HG03457 (cell line): ENCODE data around the gene HELZ2.

Experiments
- ATAC-seq: cut with Tn5 transposase; IDR thresholded peaks from one replicate; pipeline ENCODE4 v1.9.1; 2021; ENCODE audit warnings: moderate number of reproducible peaks; ENCODE audit not compliant: unreplicated experiment

HELZ2 gene

GRCh38 chr20:63540417-63541186 lies 33.4 kb downstream of the HELZ2 start:
- ATAC-seq: no peak

- ATAC-seq: no peak
Measured at GRCh38 chr20:63539441-63540370, 34.3 kb downstream of the HELZ2 start.

DNA sequence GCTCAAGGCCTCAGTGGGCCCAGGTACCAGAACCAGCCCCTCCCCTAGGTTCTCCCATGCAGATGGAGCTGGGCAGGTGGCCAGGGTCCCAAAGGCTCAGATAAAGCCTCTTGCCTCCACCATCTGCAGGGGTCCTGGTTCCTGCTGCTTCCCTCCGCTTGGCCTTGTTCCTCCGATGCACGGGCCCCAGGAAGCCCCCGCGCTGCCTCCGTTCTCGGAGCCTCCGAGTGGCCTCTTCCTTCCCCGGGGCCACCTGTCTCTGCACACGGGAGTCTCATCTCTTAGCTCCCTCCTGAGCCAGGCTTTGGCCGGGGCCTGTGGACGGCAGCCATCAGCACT lies 35.0 kb downstream of the HELZ2 start:
- no peak for ATAC-seq

GRCh38 chr20:63538204-63539091 lies 35.6 kb downstream of the HELZ2 start:
- no peak for ATAC-seq

DNA sequence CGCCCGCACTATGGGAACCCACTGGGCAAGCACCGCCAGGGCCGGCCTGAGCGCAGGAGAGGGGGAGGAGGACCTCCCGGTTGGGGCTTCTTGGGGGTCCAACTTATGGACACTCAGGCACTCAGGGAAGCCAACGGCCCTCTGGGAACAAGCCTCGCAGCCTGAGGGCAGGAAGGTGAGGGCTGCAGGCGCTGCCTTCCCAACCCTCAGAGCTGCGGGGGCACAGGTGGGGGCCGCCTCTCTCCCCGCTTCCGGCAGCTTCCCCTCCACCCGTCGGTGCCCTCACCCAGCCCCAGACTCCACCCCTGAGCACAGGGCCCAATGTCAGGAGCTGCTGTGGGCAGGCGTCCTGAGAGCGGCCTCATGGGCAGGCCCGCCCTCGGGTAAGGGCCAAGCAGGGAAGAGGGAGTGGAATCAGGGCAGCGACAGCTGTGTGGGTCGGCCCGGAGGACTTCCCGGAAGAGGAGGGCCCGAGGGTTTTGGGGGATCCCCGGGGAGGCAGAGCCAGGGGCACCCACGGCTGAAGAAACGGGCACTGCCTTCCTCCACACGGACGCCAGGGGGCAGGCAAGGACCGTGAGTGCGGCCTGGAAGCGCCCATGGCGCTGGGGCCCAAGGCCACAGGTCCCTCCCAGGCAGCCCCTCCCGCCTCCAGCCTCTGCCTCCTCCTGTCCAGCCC lies 36.4 kb downstream of the HELZ2 start:
- ATAC-seq: peak; percentile 73

- ATAC-seq: no peak
Measured at GRCh38 chr20:63536997-63537524, 37.0 kb downstream of the HELZ2 start, which contains the start of gene PTK6. PTK6 (minus strand) TSS chr20:63537376; CDS start chr20:63537314, 62 bp downstream.

DNA sequence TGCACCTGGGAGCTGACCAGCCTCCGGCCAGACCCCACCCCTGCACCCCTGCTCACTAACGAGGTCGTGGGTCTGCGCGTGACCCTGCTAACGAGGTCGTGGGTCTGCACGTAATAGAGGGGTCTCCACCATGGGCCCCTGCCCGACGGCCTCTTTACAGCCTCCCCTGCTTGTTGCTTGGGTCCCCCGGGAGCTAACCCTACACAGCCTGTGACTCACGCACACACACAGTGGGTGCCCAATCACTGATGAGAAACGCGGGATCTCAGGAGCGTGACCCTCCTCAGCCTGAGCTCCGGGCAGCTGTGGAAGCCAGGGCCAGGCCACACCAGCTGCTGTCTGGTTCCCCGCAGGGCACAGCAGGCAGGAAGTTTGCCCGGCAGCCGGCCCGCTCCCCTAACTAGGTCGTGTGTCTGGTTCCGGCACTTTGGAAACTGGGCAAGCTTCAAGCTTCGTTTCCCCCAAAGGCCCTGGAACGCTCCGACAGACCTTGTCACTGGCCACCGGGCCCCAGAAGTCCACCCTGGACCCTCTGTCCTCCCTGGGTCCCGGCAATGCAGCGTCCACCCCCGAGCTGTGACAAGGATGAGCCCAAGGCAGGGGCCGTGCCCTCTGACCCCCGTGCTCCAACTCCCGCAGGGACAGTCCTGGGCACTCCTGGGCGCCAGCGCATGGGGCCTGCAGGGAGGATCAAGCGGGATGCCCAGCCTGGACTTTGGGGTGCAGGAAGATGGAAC lies 37.6 kb downstream of the HELZ2 start:
- no peak for ATAC-seq

DNA sequence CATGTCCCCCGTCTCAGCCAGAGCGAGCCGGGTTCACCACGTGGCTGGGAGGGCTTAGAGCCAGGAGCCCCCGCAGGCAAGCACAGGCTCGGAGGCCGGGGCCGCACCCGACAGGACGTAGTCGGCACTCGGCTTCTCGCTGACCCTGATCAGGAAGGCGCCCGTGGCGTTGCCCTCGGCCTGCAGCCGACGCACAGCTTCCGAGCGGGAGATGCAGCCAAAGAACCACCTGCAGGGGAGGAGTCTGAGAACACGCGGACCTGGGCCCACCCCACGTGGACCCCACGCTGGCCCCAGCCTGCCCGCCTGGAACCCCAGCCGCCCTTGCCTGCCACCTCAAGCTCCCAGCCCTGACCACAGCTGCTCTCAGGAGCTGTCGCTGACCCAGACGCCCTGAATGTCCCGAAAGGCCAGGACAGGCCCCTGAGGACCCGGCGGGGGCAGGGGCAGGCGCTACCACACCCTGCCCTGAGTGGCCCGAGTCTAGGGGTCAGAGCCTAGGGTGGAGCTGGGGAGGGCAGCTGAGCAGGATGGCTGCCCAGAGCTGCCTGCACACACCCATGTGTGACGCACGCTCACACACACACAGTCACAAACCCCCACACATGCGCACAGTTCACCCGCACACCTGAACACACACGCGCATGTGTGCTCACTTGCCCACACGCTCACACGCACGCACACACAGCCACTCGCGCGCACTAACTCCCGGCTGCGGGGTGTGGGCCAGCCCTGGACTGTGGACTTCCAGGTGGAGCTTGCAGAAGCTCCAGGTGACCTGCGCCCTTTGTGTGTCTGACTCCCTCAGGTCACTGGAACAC lies 39.0 kb downstream of the HELZ2 start:
- no peak for ATAC-seq

- ATAC-seq: no peak
Measured at GRCh38 chr20:63534427-63534830, 39.6 kb downstream of the HELZ2 start.

- no peak for ATAC-seq
Measured at GRCh38 chr20:63533871-63534393, 40.1 kb downstream of the HELZ2 start.

- ATAC-seq: no peak
Measured at GRCh38 chr20:63533388-63533787, 40.7 kb downstream of the HELZ2 start.

GRCh38 chr20:63532449-63532971 lies 41.5 kb downstream of the HELZ2 start:
- no peak for ATAC-seq

DNA sequence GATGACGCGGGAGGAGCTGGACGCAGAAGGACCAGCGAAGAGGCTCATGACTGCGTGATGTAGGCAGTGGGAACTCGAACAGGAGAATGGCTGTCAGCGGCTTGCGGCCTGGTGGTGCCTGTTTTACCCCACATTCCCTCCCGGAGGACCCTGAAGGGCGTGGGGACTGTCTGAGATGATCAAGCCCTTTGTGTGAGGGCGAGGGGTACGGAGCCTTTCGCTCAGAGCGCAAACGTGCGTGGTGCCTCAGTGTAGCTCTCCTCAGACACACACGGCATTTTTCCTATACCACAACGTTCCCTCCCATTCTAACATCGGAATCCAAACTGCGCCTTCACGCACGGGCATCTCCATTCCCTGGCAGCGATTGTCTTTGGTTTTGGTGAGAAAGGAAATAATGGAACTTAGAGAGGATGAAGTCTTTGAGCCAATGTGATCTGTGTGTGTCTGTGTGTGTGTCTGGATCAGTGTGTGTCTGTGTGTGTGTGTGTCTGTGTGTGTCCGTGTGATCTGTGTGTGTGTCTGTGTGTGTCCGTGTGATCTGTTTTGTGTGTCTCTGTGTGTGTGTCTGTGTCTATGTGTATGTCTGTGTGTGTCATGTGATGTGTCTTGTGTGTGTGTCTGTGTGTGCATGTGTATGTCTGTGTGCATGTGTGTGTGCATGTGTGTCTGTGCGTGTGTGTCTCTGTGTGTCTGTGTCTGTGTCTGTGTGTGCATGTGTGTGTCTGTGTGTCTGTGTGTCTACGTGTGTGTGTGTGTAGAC lies 42.2 kb downstream of the HELZ2 start:
- no peak for ATAC-seq

DNA sequence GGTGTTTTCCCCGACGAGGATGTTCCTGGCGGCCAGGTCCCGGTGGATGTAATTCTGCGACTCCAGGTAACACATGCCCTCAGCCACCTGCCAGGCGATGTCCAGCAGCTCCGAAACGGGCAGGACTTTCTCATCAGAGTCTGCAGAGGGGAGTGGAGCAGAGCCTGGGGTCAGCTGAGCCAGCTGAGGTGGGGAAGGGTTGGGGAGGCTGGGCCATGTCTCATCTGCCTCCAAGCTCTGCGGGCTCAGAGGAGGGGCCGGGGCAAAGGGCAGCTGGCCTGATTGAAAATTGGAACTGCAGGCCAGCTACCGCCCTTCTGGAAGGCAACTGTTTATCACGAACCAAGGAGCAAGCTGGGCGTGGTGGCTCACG lies 43.3 kb downstream of the HELZ2 start:
- no peak for ATAC-seq

GRCh38 chr20:63529861-63530787 lies 43.9 kb downstream of the HELZ2 start:
- no peak for ATAC-seq

- ATAC-seq: no peak
Measured at GRCh38 chr20:63529180-63529860, 44.7 kb downstream of the HELZ2 start.
